ENCODE results near the gene LTBP1. TPM values are rescaled to one million over a fixed set of nuclear protein-coding genes. Genes with fewer than 3 reads are reported as not detected.

The LTBP1 gene
- total and polyA plus RNA-seq, 12 donors, result 6.2 to 47.2 (median 15.5) TPM

GRCh38 chr2:33289961-33290360 lies 343.2 kb downstream of the LTBP1 start:
- Histone ChIP-seq H3K27me3 (no peaks in the 10 kb centered on the region), H3K4me1 (replicated peaks in 1 of 2) (peaks cover 8 to 23% of the 10 kb centered on the region in 2 donors), H3K36me3 (replicated peaks in 1 of 2) (no peaks in the 10 kb centered on the region), H3K9me3 (replicated peaks in 1 of 3) (no peaks in the 10 kb centered on the region), H3K27ac (no peak overlapping the region), H3K4me3 (no peak overlapping the region)
- intact Hi-C loops (cut with DNase I), result no loop called here
- TF ChIP-seq POLR2A (IDR thresholded peaks at IDR 0.05) (no peak), CTCF (IDR thresholded peaks at IDR 0.05) (no peak)
- WGBS, 4 donors, result 91 to 97% (median 95%) methylated on average over 4 of the region's 4 CpGs
- DNase-seq, result no peak

DNA sequence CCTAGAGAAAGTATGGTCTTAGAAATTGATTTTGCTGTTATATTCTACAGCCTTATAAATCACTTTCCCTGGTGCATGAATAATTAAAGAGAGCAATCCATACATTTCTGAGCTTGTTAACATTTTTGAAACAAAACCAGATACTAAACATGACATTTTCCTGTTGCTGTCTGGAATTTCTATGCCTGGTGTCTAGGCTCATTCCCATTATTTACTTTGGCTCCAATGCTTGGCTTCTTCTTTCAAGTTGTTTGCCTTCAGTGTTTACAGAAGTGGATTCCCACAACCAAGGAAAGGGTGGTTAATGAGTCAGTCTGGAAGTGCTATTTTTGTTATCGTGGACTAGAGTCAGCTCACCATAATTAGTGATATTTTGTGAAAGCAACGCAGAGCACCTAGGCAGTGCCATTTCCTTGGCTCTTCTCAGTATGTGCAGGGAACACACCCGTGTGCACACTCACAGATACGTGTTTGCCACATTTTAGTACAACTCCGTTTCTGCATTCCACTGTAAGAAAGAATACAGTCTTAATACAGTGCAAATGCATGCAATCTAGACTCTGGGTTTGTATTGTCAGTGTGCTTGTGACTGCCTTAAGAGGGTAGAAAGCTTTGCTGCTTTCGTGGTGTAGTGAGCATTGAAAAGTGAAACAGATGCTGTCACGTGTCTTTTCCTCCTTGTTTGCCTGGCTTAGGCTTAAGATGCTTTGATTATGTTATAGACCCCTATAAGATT lies 344.7 kb downstream of the LTBP1 start:
- intact Hi-C loops (cut with DNase I), result no loop called here
- WGBS, 4 donors, result 32 to 44% (median 41%) methylated on average over 7 of the region's 7 CpGs
- H3K4me3 ChIP-seq, result peak overlapping the region in 1 of 4 donors; percentile 45
- no peaks in the 10 kb centered on the region for H3K9me3 ChIP-seq (replicated peaks in 1 of 3)
- no peaks in the 10 kb centered on the region for H3K27me3 ChIP-seq
- no peak for DNase-seq
- peak overlapping the region in 2 of 5 donors; percentile 29 to 61 for H3K27ac ChIP-seq
- H3K36me3 ChIP-seq (replicated peaks in 1 of 2), result no peaks in the 10 kb centered on the region
- TF ChIP-seq CTCF (IDR thresholded peaks at IDR 0.05) (no peak), POLR2A (IDR thresholded peaks at IDR 0.05) (no peak)
- peaks cover 8 to 23% of the 10 kb centered on the region in 2 donors for H3K4me1 ChIP-seq (replicated peaks in 1 of 2)

DNA sequence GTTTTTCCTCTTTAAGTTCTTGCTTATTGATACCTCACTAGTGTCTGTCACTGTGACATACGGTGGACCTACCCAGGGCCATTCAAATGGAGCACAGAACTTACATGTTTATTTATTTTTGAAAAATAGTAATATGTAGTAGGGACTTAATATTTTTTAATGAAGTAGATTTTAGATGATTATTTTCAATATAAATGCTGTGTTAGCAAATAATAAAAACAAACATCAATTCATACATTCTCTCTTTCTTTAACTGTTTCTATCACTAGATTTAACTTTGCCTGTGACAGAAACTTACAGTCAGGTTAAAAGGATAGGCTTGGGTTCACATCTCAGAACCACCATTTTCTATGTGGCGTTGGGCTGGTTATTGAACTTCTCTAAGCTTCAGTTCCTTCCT lies 345.3 kb downstream of the LTBP1 start:
- Histone ChIP-seq H3K4me1 (replicated peaks in 1 of 2) (peaks cover 8 to 26% of the 10 kb centered on the region in 2 donors), H3K27me3 (no peaks in the 10 kb centered on the region), H3K9me3 (replicated peaks in 1 of 3) (no peaks in the 10 kb centered on the region), H3K36me3 (replicated peaks in 1 of 2) (no peaks in the 10 kb centered on the region), H3K4me3 (peak overlapping the region in 1 of 4 donors; percentile 45), H3K27ac (peak overlapping the region in 2 of 5 donors; percentile 29 to 61)
- WGBS, 4 donors, result 71 to 77% (median 73%) methylated on average over 2 of the region's 2 CpGs
- DNase-seq, result no peak
- TF ChIP-seq POLR2A (IDR thresholded peaks at IDR 0.05) (no peak), CTCF (IDR thresholded peaks at IDR 0.05) (no peak)
- intact Hi-C loops (cut with DNase I), result no loop called here

DNA sequence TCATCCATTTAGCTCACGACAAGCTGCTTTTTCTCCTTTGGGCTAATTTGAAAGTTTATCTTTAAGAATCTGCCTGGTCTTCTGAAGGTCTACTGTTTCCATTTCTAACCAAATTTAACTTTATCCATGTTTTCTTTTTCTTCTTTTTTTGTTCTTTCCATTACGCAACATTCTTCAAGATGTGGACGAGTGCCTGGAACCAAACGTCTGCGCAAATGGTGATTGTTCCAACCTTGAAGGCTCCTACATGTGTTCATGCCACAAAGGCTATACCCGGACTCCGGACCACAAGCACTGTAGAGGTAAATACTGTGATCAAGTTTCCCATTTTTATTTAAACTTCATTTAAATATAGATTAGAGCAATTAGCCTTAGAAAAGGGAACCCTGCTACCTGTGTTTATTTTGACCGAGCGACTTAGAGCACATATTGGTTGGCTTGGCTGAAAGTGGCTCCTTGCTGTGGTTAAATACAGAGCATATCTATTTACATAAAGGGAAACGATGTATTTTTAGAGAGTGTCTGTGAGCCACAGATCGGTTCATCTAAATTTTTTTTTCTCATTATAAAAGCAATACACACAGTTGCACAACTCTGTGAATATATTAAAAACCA lies 346.3 kb downstream of the LTBP1 start:
- intact Hi-C loops (cut with DNase I), result no loop called here
- TF ChIP-seq CTCF (IDR thresholded peaks at IDR 0.05) (no peak), POLR2A (IDR thresholded peaks at IDR 0.05) (no peak)
- peak in 3 of 7 donors; percentile 32 to 59 (median 36) for DNase-seq
- Histone ChIP-seq H3K9me3 (replicated peaks in 1 of 3) (no peaks in the 10 kb centered on the region), H3K27ac (peak overlapping the region in 1 of 5 donors; percentile 29), H3K27me3 (no peaks in the 10 kb centered on the region), H3K4me1 (replicated peaks in 1 of 2) (peaks cover 13 to 32% of the 10 kb centered on the region in 2 donors), H3K4me3 (no peak overlapping the region), H3K36me3 (replicated peaks in 1 of 2) (no peaks in the 10 kb centered on the region)
- 65 to 73% (median 67%) methylated on average over 11 of the region's 11 CpGs for WGBS, 4 donors

Data from adrenal gland (tissue), 12 donors.